ENCODE data around the gene USO1. TPM values are rescaled to one million over a fixed set of nuclear protein-coding genes. Genes with fewer than 3 reads are reported as not detected.

USO1 gene
- total and polyA plus RNA-seq, 2 of the 13 experiments (the other 11 are each of a cell fraction or from before 2014, with no cell fraction given), result 52.2 to 87.7 TPM

DNA sequence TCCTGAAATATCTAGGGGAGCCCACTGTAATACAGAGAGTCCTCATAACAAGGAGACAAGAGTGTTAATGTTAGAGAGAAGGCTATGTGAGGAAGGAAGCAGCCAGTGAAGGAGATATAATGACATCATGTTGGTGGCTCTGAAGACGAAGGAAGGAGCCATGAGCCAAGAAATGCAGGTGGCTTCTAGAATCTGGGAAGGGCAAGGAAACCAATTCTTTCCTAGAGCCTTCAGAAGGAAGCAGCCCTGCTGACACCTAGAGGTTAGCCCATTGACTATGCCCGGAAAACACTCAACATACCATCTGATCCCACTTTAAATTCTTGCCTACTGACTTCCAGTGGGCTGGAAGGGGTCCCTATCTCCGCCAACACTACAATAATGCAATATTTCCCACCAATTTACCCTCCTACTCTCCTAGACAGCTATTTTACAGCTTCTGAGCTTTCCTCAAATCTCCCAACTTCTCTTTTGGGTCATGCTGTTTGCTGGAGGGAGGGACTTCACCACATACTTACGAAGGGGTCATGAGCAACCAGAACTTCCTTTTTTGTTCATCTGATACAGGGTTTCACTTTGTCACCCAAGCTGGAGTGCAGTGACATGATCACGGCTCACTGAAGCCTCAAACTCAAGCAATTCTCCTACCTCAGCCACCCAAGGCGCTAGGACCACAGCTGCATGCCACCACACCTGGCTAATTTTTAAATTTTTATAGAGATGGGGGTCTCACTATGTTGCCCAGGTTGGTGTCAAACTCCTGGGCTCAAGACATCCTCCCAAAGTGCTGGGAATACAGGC lies 26.0 kb upstream of the USO1 start (continued):
- TF ChIP-seq, protein P1, sequence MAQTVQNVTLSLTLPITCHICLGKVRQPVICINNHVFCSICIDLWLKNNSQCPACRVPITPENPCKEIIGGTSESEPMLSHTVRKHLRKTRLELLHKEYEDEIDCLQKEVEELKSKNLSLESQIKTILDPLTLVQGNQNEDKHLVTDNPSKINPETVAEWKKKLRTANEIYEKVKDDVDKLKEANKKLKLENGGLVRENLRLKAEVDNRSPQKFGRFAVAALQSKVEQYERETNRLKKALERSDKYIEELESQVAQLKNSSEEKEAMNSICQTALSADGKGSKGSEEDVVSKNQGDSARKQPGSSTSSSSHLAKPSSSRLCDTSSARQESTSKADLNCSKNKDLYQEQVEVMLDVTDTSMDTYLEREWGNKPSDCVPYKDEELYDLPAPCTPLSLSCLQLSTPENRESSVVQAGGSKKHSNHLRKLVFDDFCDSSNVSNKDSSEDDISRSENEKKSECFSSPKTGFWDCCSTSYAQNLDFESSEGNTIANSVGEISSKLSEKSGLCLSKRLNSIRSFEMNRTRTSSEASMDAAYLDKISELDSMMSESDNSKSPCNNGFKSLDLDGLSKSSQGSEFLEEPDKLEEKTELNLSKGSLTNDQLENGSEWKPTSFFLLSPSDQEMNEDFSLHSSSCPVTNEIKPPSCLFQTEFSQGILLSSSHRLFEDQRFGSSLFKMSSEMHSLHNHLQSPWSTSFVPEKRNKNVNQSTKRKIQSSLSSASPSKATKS (CRISPR knock-in tag; IDR thresholded peaks at IDR 0.05), result no peak
- TF ChIP-seq, protein P2, sequence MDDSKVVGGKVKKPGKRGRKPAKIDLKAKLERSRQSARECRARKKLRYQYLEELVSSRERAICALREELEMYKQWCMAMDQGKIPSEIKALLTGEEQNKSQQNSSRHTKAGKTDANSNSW (CRISPR knock-in tag; IDR thresholded peaks at IDR 0.05; ENCODE audit: borderline replicate concordance), result no peak
- TF ChIP-seq SAP130 (CRISPR knock-in tag; IDR thresholded peaks at IDR 0.05; ENCODE audit: low read depth) (no peak), ZNF143 (CRISPR knock-in tag; IDR thresholded peaks at IDR 0.05) (no peak), ZNF746 (CRISPR knock-in tag; IDR thresholded peaks at IDR 0.05) (no peak), KDM2A (CRISPR knock-in tag; IDR thresholded peaks at IDR 0.05; ENCODE audit: borderline replicate concordance, low read depth) (no peak), ZMAT3 (CRISPR knock-in tag; conservative IDR thresholded peaks at IDR 0.05) (no peak)
- TF ChIP-seq, protein P3, sequence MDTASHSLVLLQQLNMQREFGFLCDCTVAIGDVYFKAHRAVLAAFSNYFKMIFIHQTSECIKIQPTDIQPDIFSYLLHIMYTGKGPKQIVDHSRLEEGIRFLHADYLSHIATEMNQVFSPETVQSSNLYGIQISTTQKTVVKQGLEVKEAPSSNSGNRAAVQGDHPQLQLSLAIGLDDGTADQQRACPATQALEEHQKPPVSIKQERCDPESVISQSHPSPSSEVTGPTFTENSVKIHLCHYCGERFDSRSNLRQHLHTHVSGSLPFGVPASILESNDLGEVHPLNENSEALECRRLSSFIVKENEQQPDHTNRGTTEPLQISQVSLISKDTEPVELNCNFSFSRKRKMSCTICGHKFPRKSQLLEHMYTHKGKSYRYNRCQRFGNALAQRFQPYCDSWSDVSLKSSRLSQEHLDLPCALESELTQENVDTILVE (CRISPR knock-in tag; IDR thresholded peaks at IDR 0.05), result no peak

DNA sequence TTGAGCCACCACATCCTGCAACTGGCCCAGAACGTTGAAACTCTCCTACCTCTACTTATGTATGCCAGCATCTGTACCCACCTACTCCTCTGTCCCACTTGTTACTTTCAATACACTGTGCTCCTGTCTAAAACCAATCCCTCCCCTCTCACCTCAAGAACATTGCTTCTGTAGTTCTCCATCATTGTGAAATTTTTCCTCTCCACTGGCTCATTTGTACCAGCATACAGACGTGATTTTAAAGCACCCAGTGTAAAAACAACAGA lies 25.5 kb upstream of the USO1 start:
- BruUV-seq (replicated peaks), result no TSS peak

More for the DNA sequence above, 25.5 kb upstream of the USO1 start:
- no peak overlapping the region for H3K4me3 ChIP-seq (replicated peaks in 1 of 3; ENCODE audit: insufficient read depth in 1 of 3, low read depth in 2 of 3, low read length in 3 of 3)
- no peak for DNase-seq (ENCODE audit: low spot score)
- no peak overlapping the region for H2AFZ ChIP-seq (ENCODE audit: low read length)
- FAIRE-seq, result no peak
- CTCF ChIA-PET (ENCODE audit: low intra/inter-chr PET ratio, low total read pairs), result no interaction called here
- H3K4me2 ChIP-seq (ENCODE audit: low read depth, low read length), result no peak overlapping the region
- H3K4me1 ChIP-seq (ENCODE audit: insufficient read depth, low read length), result peaks cover 35% of the 10 kb centered on the region
- peaks cover 1 to 5% of the 10 kb centered on the region in 2 experiments; a peak in 3 of 5 replicates for H3K36me3 ChIP-seq (replicated peaks in 1 of 2; ENCODE audit: control insufficient read depth in 1 of 2, insufficient read depth in 2 of 2, low read length in 2 of 2)
- H3K9me3 ChIP-seq (ENCODE audit: low read length), result no peaks in the 10 kb centered on the region
- no peak for ATAC-seq
- 94% methylated on average over 2 of the region's 2 CpGs for WGBS (ENCODE audit: low lambda C conversion rate)
- TF ChIP-seq, protein P4, sequence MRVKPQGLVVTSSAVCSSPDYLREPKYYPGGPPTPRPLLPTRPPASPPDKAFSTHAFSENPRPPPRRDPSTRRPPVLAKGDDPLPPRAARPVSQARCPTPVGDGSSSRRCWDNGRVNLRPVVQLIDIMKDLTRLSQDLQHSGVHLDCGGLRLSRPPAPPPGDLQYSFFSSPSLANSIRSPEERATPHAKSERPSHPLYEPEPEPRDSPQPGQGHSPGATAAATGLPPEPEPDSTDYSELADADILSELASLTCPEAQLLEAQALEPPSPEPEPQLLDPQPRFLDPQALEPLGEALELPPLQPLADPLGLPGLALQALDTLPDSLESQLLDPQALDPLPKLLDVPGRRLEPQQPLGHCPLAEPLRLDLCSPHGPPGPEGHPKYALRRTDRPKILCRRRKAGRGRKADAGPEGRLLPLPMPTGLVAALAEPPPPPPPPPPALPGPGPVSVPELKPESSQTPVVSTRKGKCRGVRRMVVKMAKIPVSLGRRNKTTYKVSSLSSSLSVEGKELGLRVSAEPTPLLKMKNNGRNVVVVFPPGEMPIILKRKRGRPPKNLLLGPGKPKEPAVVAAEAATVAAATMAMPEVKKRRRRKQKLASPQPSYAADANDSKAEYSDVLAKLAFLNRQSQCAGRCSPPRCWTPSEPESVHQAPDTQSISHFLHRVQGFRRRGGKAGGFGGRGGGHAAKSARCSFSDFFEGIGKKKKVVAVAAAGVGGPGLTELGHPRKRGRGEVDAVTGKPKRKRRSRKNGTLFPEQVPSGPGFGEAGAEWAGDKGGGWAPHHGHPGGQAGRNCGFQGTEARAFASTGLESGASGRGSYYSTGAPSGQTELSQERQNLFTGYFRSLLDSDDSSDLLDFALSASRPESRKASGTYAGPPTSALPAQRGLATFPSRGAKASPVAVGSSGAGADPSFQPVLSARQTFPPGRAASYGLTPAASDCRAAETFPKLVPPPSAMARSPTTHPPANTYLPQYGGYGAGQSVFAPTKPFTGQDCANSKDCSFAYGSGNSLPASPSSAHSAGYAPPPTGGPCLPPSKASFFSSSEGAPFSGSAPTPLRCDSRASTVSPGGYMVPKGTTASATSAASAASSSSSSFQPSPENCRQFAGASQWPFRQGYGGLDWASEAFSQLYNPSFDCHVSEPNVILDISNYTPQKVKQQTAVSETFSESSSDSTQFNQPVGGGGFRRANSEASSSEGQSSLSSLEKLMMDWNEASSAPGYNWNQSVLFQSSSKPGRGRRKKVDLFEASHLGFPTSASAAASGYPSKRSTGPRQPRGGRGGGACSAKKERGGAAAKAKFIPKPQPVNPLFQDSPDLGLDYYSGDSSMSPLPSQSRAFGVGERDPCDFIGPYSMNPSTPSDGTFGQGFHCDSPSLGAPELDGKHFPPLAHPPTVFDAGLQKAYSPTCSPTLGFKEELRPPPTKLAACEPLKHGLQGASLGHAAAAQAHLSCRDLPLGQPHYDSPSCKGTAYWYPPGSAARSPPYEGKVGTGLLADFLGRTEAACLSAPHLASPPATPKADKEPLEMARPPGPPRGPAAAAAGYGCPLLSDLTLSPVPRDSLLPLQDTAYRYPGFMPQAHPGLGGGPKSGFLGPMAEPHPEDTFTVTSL (CRISPR knock-in tag; IDR thresholded peaks at IDR 0.05; ENCODE audit: borderline replicate concordance), result no peak
- TF ChIP-seq ZNF841 (CRISPR knock-in tag; IDR thresholded peaks at IDR 0.05; ENCODE audit: borderline replicate concordance) (no peak), ZNF484 (CRISPR knock-in tag; IDR thresholded peaks at IDR 0.05; ENCODE audit: borderline replicate concordance, low read depth) (no peak), NR2C2 (CRISPR knock-in tag; IDR thresholded peaks at IDR 0.05; ENCODE audit: borderline replicate concordance) (no peak)
- POLR2A ChIA-PET, result no interaction called here
- no peak overlapping the region for H3K27ac ChIP-seq (ENCODE audit: extremely low read length, insufficient read depth, low read length)
- in situ Hi-C loops (cut with HindIII; ENCODE audit: extremely low pct_ligation_motif_present, low pct_unique_long_range_greater_than_20kb), result no loop called here
- no peaks in the 10 kb centered on the region for H3K27me3 ChIP-seq (ENCODE audit: control insufficient read depth in 1 of 2, insufficient read depth in 2 of 2, low read length in 2 of 2)
- no peaks in the 10 kb centered on the region for H4K20me1 ChIP-seq (ENCODE audit: insufficient read depth, low read length)
- intact Hi-C loops (cut with micrococcal nuclease; ENCODE audit: unreplicated experiment), result no loop called here
- no peaks in the 10 kb centered on the region for H3K79me2 ChIP-seq (ENCODE audit: insufficient read depth, low read length)
- no peak overlapping the region for H3K9ac ChIP-seq (ENCODE audit: insufficient read depth, low read depth, low read length)
